ENCODE measurements around the gene EMILIN2.

DNA sequence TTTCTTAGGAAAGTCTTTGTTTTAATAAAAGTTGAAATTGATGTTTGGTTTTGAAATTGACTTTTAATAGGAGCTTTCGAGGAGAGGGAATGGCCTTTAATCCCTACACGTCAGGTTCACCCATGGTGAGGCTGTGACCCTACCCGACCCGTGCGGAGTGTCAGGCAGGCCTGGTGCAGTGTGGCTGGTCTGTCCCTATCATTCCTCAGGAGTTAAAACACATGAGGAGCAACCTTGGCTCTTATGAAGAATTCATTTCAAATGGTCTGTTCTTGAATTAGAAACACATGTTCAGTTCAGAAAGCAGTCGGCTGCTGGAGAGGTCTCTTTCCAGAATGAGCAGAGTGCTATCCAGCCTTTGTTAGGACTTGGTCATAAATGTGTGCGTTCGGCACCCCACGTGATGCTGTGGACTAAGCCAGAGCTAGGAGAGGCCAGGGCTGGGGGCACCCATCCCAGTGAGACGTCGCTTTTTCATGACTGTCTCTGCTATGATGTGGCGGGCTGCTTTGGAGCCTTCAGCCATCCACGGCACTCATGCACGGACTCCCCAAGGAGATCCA is 54.7 kb downstream of the EMILIN2 start:
- TF ChIP-seq, protein P1, sequence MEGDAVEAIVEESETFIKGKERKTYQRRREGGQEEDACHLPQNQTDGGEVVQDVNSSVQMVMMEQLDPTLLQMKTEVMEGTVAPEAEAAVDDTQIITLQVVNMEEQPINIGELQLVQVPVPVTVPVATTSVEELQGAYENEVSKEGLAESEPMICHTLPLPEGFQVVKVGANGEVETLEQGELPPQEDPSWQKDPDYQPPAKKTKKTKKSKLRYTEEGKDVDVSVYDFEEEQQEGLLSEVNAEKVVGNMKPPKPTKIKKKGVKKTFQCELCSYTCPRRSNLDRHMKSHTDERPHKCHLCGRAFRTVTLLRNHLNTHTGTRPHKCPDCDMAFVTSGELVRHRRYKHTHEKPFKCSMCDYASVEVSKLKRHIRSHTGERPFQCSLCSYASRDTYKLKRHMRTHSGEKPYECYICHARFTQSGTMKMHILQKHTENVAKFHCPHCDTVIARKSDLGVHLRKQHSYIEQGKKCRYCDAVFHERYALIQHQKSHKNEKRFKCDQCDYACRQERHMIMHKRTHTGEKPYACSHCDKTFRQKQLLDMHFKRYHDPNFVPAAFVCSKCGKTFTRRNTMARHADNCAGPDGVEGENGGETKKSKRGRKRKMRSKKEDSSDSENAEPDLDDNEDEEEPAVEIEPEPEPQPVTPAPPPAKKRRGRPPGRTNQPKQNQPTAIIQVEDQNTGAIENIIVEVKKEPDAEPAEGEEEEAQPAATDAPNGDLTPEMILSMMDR (IDR thresholded peaks at IDR 0.05): no peak
- TF ChIP-seq POLR2A (IDR thresholded peaks at IDR 0.05) (no peak), POLR2AphosphoS5 (IDR thresholded peaks at IDR 0.05; ENCODE audit: insufficient read depth in 1 of 2, low read depth in 1 of 2) (peak in 1 of 2 donors; percentile 46)
